Measurements from ENCODE around the gene KLF13.

DNA sequence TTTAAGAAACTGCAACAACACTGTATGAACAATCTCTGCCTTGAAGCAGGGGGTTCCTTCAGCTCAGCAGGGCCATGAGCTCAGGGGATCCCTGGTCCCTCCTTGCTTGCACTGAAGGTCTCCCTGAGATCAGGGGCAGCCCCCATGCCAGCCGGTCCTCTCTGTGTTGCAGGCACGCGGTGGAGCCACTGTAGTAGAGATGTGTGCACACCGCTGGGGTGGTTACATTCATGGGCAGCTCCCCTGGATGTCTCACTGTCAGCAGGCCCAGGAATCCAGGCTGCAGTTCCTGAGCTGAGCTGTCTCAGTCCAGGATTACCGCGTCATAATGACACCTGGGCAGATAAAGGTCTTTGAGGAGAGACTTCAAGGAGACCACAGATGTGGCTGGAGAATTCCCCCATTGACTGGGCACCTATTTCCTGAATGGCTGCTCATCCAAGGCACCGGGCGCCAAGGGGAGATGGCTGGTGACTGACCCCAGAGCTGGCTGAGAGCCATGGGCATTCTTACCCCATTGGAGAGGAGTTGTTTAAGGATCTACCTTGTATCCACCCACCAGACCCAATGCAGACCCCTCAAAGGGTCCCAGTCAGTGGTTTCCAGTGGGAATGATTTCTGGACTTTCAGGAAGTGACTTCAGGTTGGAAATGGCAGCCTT lies 10.4 kb upstream of the KLF13 start:
- no peak for TF ChIP-seq ESRRA (IDR thresholded peaks at IDR 0.05; ENCODE audit: borderline replicate concordance, low read length)
- TF ChIP-seq CTCF (IDR thresholded peaks at IDR 0.05) = no peak

Data from A549 (cell line).